Testis (tissue), 3 donors: ENCODE measurements around the gene TMEM151B. TPM values are rescaled to one million over a fixed set of nuclear protein-coding genes. Genes with fewer than 3 reads are reported as not detected.

Source experiments
- DNase-seq: peaks from one replicate; pipeline ENCODE4 v3.0.0-alpha.2; 2019
- H3K27ac ChIP-seq, 2 donors: fragments of 200-600 bp; sonication (generic); one replicate each; pipeline ENCODE4 v1.5.1; 2019
- H3K27me3 ChIP-seq: fragments of 200-600 bp; sonication (generic); one replicate; pipeline ENCODE4 v1.5.1; 2019
- H3K36me3 ChIP-seq: fragments of 200-600 bp; sonication (generic); one replicate; pipeline ENCODE4 v1.5.1; 2017; ENCODE audit warnings: low read depth; ENCODE audit errors: missing control alignments
- H3K4me1 ChIP-seq: fragments of 200-600 bp; sonication (generic); one replicate; pipeline ENCODE4 v1.5.1; 2019
- H3K4me3 ChIP-seq, 2 donors: fragments of 200-600 bp; sonication (generic); one replicate each; pipeline ENCODE4 v1.5.1; 2017 to 2019
- H3K9me3 ChIP-seq: fragments of 200-600 bp; sonication (generic); one replicate; pipeline ENCODE4 v1.5.1; 2017
- POLR2A ChIP-seq: fragments of 450-650 bp; IDR thresholded peaks from one replicate; pipeline ENCODE4 v1.6.1; 2017; ENCODE audit warnings: antibody characterized with exemption, mild to moderate bottlenecking, moderate library complexity
- WGBS, 2 donors: methylation state at CpG; one replicate each; pipeline ENCODE4 v1.1.5; 2018; 5-methylcytosine and 5-hydroxymethylcytosine counted together
- intact Hi-C: fragments of 100-400 bp; cut with DNase I; formaldehyde crosslinking; loops from one replicate; pipeline ENCODE4 v1.15.1; 2023; ENCODE audit warnings: low total_unique reads
- polyA plus RNA-seq: library from polyadenylated mRNA; stranded (reverse); fragments of 350-450 nt; fragmentation: Illumina TruSeq; extraction: RNeasy Lipid Tissue Mini Kit (QIAGEN cat#74804); gene quantifications from one replicate; pipeline ENCODE4 v1.2.3, GENCODE V29; 2014; ENCODE audit warnings: low read depth, low replicate concordance; ENCODE audit not compliant: insufficient read depth
- total RNA-seq, 2 donors: library from RNA; depleted of rRNA; stranded (reverse); fragments of >200 nt; gene quantifications; one replicate each; pipeline ENCODE4 v1.2.3, GENCODE V29; 2016
- TF ChIP-seq, protein P1 (sequence below), 3 experiments: fragments of 450-650 bp in 2 of 3; fragments of 200-600 bp in 1 of 3; sonication (generic) in 1 of 3; IDR thresholded peaks; one replicate each; pipeline ENCODE4 v1.5.1; 2016 to 2019; ENCODE audit warnings: antibody characterized with exemption in 3 of 3, mild to moderate bottlenecking in 2 of 3, moderate library complexity in 1 of 3

The TMEM151B gene
- total and polyA plus RNA-seq, 3 donors from 2014 or later = 1.3 to 2.8 (median 1.6) TPM

DNA sequence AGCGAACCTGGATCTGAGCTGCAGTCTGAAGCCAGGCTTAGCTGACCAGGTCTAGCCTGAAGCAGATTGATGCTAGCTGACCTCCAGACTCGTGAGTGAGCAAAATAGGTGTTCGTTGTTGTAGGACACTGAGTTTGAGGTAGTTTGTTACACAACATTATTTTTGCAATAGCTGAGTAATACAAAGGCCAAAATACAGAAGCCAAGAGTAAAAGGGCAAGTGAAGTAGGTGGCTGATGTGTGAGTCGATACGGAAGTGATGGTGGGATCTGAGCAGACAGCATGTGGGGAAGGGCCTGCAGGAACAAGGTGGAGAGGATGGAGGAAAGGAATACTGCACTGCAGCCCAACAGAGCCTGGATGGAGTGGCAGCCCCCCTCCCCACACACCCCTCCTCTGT, 63.7 kb downstream of the TMEM151B start:
- TF ChIP-seq POLR2A = no peak
- TF ChIP-seq, protein P1, sequence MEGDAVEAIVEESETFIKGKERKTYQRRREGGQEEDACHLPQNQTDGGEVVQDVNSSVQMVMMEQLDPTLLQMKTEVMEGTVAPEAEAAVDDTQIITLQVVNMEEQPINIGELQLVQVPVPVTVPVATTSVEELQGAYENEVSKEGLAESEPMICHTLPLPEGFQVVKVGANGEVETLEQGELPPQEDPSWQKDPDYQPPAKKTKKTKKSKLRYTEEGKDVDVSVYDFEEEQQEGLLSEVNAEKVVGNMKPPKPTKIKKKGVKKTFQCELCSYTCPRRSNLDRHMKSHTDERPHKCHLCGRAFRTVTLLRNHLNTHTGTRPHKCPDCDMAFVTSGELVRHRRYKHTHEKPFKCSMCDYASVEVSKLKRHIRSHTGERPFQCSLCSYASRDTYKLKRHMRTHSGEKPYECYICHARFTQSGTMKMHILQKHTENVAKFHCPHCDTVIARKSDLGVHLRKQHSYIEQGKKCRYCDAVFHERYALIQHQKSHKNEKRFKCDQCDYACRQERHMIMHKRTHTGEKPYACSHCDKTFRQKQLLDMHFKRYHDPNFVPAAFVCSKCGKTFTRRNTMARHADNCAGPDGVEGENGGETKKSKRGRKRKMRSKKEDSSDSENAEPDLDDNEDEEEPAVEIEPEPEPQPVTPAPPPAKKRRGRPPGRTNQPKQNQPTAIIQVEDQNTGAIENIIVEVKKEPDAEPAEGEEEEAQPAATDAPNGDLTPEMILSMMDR (IDR thresholded peaks at IDR 0.05) = no peak
- intact Hi-C loops = no loop called here
- no peaks in the 10 kb centered on the region for H3K36me3 ChIP-seq
- no peaks in the 10 kb centered on the region for H3K9me3 ChIP-seq
- whole genome bisulfite sequencing, 2 donors = 89 to 90% methylated on average over 5 of the region's 5 CpGs
- peaks cover 3% of the 10 kb centered on the region for H3K4me1 ChIP-seq
- DNase-seq = no peak
- no peak overlapping the region for H3K27ac ChIP-seq
- no peak overlapping the region for H3K4me3 ChIP-seq
- H3K27me3 ChIP-seq = no peaks in the 10 kb centered on the region

DNA sequence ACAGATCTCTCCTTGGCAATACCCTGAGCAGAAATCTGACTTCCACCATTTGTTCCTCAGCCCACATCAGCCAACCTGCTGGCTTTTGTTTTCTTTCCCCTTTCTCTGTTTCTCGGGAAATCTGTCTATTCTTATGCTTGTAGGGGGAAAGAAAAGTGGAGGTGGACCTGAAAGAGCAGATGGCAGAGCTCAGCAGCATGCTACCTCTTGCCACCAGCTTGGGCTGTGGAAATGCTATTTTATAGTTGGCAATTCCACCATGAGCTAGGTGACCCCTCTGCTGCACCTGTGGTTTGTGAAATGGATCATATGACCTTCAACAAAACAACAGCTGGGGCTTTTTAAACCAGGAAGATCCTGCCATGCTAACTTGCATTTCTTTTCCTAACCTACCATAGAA, 65.4 kb downstream of the TMEM151B start:
- Histone ChIP-seq H3K36me3 (no peaks in the 10 kb centered on the region), H3K27ac (no peak overlapping the region), H3K4me1 (peaks cover 8% of the 10 kb centered on the region), H3K27me3 (no peaks in the 10 kb centered on the region), H3K9me3 (no peaks in the 10 kb centered on the region), H3K4me3 (no peak overlapping the region)
- 66 to 71% methylated on average over 1 of the region's 1 CpG for WGBS, 2 donors
- TF ChIP-seq, protein P1 (IDR thresholded peaks at IDR 0.05) = no peak
- TF ChIP-seq POLR2A = no peak
- DNase-seq = no peak
- intact Hi-C loops = no loop called here

DNA sequence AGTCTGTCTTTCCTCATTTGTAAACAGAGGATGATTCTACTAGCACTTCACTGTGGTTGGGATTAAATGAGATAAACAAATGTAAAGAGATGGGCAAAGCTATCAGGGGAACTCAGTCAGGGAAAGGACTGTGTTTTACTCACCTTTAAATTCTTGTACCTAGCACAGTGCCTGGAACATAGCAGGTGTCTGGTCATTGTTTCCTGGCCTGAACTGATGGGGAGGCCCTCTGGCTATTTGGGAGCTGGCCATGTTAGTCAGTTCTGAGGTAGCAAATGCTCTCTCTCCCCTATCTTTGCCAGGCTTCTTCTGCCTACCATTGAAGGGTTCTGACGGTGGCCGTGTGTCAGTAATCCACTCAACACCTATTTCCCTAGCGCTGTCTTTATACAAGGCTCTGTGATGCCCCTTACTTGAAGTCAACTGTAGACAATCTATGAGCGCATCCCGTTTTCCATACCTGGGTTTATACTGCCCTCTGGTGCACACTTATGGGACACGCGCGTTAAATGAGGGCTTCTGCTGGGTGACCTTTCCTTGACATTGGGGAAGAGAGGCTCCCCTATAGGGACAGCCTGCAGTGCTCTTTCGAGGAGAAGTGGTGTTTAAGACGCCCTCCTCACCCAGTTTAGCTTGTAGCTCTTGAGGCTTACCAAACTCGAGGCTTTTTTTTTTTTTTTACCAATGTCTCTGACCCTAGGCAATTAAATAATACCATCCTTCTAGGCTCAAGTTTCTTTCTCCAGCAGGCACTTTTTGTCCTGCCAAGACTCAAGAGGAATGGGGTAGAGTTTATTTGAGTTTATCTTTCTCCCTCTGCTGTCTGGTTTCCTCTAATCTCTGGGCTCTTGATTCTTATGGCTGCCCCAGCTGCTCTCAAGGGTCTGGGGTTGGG, 68.2 kb downstream of the TMEM151B start:
- WGBS, 2 donors = 18 to 32% methylated on average over 11 of the region's 11 CpGs
- Histone ChIP-seq H3K36me3 (no peaks in the 10 kb centered on the region), H3K9me3 (no peaks in the 10 kb centered on the region), H3K27me3 (no peaks in the 10 kb centered on the region), H3K4me3 (no peak overlapping the region), H3K27ac (peak overlapping the region in 1 of 2 donors; percentile 32), H3K4me1 (peaks cover 14% of the 10 kb centered on the region)
- TF ChIP-seq, protein P1 (IDR thresholded peaks at IDR 0.05) = peak; percentile 26 to 64 (median 63)
- TF ChIP-seq POLR2A = no peak
- DNase-seq = peak; percentile 71
- intact Hi-C loops = no loop called here

DNA sequence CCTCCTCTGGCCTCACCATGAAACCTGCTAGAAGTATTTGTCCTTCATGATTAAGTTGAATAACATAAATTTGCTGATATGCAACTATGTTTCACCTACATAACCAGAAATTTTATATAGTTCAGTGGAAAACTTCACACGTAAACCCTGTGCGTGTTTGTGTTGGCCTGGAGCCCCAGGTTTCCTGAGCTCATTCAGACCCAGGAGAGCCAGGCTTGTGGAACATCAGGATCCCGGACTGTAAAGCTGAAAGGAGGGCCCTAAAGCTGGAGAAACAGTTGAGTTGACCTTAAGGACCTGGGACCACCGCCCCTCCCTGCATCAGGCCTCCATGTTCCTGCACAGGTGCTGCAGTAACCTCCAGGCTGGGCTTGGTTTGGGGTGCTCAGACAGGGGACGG, 69.1 kb downstream of the TMEM151B start:
- peaks cover 14% of the 10 kb centered on the region for H3K4me1 ChIP-seq
- peak overlapping the region in 1 of 2 donors; percentile 32 for H3K27ac ChIP-seq
- TF ChIP-seq, protein P1 (IDR thresholded peaks at IDR 0.05) = no peak
- TF ChIP-seq POLR2A = no peak
- WGBS, 2 donors = 49 to 68% methylated on average over 5 of the region's 5 CpGs
- H3K4me3 ChIP-seq = no peak overlapping the region
- intact Hi-C loops = no loop called here
- no peaks in the 10 kb centered on the region for H3K36me3 ChIP-seq
- peak; percentile 74 for DNase-seq
- no peaks in the 10 kb centered on the region for H3K9me3 ChIP-seq
- no peaks in the 10 kb centered on the region for H3K27me3 ChIP-seq
